GM12874 (cell line): ENCODE data around the gene P2RX6.

Experiments used
- TF ChIP-seq, protein P1 (sequence below): IDR thresholded peaks from 2 replicates; pipeline ENCODE4 v1.5.1; 2011; ENCODE audit warnings: low read depth, mild to moderate bottlenecking, control low read depth, low read length, moderate library complexity; ENCODE audit not compliant: insufficient read depth

The P2RX6 gene

DNA sequence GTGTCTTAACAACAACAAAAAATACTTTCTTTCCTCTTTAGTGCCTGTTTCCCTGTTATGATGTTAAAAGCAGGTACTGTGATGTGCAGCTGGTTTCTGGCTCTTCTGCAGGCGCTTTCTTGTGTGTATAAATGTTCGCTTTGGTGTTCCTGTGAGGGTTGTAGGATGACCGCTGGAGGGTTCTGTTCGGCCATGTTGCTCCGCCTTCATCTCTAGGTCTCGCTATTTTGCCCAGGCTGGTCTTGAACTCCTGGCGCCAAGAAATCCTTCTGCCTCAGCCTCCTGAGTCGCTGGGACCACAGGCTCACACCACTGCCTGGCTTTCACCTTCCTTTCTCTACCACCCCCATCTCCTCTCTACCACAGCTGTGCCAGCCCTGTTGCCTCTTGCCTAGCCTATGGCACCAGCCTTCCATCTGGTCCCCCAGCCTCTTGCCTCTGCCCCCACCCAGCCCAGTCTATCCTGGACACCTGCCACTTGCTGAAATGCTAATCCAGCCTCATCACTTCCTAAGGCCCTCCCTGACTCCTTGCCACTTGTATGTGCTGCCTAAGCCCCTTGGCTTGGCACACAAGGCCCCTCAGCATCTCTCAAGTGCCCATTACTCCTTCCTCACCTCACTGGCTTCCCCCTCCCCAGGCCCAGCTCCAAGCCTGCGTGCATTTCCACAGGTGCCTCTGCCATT lies 36.3 kb downstream of the P2RX6 start:
- TF ChIP-seq, protein P1, sequence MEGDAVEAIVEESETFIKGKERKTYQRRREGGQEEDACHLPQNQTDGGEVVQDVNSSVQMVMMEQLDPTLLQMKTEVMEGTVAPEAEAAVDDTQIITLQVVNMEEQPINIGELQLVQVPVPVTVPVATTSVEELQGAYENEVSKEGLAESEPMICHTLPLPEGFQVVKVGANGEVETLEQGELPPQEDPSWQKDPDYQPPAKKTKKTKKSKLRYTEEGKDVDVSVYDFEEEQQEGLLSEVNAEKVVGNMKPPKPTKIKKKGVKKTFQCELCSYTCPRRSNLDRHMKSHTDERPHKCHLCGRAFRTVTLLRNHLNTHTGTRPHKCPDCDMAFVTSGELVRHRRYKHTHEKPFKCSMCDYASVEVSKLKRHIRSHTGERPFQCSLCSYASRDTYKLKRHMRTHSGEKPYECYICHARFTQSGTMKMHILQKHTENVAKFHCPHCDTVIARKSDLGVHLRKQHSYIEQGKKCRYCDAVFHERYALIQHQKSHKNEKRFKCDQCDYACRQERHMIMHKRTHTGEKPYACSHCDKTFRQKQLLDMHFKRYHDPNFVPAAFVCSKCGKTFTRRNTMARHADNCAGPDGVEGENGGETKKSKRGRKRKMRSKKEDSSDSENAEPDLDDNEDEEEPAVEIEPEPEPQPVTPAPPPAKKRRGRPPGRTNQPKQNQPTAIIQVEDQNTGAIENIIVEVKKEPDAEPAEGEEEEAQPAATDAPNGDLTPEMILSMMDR: no peak

DNA sequence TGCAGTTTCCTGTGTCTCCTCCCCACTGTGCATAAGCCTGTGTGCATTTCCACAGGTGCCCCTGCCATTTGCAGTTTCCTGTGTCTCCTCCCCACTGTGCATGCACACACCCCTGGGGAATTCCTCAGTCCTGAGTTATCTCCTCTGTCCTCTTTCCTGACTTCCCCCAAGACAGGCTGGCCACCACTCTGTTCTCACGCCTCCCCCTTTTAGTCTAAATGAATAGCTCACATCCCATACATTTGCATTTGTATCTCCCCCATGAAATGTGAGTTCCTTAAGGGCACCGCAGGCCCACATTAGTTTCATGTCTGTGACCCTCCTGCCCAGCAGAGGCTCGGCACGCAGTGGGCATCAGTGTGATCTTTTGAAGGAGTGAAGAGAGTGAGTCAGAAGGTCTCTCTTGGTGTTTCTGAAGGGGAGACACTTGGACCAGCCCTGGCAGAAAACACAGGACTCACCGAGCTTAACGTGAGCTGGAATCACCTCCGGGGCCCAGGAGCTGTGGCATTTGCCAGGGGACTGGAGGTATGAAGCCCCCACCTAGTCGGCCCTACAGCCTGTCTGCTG lies 37.0 kb downstream of the P2RX6 start:
- TF ChIP-seq, protein P1: no peak

GRCh38 chr22:21052715-21053459 lies 37.9 kb downstream of the P2RX6 start:
- TF ChIP-seq, protein P1: no peak

DNA sequence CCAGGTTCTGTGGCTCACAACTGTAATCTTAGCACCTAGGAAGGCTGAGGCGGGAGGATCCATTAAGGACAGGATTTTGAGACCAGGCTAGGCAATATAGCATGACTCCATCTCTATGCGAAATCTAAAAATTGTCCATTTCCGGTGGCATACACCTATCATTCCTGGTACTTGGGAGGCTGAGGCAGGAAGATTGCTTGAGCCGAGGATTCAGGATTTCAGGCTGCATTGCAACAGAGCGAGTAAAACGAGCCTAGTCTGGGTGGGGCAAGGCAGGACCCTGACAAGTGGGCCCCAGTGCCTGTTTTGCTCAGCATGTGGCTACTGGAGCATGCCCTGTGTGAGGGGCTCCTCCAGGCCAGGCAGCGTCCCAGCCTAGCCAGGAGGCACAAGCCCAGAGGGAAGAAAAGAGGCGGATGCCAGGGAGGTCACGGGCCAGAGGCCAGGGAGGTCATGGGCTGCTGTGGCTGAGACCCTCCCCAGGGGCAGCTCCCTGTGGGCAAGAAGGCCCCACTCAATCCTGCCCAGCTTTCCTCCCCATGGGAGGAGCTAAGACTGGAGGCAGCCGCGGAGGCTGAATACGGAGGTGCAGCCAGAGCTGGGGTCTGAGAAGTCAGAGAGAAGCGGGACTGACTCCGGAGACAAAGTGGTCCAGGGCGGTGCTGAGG lies 39.2 kb downstream of the P2RX6 start:
- TF ChIP-seq, protein P1: no peak

DNA sequence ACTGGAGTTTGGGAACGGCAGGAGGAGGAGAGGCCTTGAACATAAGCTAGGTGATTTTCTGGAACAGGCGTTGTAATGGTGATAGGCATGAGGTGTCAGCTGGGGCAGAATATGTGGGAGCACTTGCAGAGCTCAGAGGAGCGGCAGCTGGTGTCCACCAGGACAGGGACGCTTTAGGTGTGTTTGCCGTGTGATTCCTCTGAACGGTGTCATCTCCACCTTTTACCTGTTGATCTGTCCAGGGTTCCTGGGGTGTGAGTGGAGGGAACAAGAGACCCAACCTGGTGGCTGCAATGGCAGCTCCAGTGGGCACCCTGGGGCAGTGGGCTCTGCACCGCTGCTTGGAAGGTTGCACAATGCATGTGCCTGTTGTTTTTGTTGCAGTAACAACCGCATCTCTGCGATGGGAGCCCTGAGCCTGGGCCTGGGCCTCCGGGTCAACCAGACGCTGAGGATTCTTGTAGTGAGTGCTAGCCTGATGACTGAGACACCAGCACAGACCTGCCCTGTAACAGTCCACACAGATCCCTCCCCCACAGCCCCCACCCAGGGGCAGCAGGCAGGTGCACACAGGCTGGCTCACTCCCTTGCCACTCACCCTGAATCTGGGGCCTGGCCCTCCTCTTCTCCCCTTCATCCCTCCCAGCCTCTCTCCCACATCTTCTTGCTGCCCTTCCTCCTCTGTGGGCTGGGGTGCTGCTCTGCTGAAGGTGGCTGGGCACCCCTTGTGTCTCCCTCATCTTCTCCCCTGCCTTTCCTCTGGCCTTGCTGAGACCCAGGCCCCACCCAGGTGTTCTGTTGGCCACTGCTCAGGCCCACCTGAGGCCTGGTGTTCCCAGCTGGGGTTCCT lies 40.0 kb downstream of the P2RX6 start:
- TF ChIP-seq, protein P1: no peak

DNA sequence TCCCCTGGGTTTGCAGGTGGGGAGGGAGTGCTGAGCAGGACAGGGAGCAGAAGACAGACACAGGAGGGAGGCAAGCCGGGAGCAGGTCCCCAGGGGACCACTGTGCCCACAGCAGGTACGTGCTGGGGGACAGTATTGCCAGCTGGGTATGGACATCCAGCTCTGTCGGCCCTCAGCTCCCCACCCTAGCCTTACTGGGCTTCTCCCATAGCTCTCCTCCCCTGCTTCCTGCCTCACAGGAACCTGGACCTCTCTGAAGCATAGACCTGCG lies 40.5 kb downstream of the P2RX6 start:
- TF ChIP-seq, protein P1: no peak
